NCI-H2029 (cell line): ENCODE data around the gene LDLRAD4.

ENCODE experiments used
- DNase-seq: peaks from one replicate; lab custom pipeline; 2025; lab: John Stamatoyannopoulos, UW

Gene LDLRAD4

DNA sequence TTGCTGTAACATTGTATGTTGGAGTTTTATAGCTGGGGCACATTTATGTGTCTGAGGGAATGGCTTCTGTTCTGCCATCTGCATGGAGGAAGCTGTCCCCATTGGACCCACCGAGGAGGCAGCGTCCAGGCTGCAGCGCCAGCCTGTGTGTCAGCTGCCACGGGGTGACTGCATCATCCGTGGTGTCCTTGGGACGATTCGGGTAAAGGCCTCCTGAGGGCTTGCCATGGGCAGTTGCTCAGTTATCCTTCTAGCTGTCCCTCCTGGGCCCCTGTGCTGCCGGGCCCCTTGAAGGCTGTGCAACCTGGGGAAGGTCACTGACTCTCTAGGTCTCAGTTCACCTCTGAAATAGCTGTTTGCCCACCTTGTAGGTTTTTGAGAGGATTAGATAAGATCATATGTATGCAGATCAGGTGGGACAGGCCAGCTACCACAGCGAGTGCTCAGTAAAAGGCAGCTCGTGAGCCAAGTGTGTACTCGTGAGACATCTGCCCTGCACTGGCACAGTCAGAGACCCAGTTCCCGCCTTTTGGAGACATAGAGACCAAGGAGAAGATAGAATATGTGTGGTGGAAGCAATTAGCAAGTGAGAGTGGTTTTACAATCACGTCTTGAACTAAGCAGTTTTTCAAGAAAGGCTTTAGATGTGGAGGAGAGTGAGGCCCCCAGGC, 10.6 kb downstream of the LDLRAD4 start:
- DNase-seq, result no peak

DNA sequence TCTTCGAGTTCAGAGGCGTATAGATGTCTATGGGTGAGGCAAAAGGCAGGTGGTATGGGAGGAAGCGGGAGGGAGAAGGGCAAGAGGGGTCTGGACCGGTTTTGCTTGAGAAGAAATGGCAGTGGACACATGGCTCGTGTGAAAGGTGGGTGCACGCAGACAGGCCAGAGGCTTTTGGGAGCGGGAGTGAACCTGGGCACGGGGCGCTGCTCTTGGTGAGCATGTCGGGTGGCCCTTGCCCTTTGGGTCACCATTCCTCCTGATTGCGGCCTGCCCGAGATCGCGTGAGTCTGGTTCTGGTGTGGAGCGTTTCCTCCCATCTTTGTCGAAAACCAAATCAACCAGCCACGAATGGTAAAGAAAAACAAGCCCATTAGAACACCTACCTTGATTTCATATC, 12.6 kb downstream of the LDLRAD4 start:
- DNase-seq, result no peak

DNA sequence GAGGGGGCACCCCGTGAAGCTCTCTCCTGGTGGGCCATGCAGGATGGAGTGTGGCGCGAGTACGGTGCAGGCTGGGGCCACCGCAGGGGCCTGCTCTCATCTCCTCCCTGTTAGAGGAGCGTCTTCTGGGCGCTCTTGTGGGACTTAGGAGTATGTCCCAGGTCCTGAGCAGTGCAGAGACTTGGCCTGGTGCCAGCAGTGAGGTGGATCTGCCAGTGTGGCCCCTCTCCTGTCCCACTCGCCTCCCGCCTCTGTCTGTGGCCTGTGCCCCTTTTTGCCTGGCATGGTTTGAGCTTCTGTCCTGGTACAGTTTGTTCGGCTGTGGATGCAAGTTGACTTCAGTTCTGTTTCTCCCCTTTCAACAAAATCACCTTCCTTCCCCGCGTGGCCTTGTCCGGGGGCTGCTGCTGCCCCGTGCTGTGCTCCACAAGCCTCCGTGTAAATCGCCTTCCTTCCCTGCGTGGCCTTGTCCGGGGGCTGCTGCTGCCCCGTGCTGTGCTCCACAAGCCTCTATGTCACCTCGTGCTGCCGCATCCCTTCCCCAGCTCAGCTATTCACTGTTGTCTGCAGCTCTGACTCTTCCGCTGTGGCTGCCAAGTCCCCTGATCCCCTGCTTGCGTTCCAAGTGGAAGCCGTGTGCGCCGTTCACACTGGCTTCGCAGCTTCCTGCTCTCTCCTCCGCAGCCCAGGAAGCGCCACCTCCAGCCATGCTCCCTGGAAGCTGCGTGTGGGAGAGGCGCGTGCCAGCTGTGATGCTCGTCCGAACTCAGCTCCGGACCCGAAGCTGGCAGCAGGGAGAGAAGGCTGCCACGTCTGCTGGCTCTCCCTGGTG, 13.7 kb downstream of the LDLRAD4 start:
- DNase-seq, result no peak

DNA sequence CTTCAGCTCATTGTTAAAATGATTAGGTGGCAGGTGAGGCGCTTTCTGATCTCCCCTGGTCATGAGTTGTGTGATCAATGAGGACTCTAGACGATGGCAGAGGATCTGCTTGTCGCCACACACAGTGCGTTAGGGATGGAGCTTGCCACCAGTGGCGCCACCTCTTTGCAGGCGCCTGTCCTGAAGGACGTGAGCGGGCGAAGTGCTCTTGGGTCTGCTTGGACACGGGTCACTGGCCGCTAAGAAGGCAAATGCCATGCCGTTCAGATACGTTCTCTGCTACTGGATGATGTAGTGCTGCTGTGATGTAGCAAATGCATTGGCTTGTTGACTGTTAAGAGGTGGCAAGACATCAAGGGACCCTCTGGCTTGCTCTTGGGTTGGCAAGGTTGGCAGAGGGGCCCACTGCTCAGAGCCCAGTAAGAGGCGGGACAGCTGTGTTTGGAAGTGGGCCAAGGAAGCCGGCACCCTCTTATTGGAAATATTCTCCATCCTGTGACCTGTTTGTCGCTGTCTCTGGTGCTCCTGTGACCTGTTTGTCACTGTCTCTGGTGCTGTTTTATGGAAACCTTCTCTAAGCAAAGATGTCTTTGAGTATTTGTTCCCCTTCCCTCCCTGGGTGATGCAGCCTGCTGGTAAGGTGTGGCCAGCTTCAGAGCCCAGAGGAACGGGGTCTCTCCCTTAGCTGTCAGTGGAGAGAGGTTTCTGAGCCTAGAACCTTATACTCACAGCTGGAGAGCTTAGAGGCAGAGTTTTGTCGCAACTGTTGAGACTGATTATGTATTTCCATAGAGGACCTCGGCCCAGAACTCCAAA, 14.6 kb downstream of the LDLRAD4 start:
- peak; percentile 7 for DNase-seq

DNA sequence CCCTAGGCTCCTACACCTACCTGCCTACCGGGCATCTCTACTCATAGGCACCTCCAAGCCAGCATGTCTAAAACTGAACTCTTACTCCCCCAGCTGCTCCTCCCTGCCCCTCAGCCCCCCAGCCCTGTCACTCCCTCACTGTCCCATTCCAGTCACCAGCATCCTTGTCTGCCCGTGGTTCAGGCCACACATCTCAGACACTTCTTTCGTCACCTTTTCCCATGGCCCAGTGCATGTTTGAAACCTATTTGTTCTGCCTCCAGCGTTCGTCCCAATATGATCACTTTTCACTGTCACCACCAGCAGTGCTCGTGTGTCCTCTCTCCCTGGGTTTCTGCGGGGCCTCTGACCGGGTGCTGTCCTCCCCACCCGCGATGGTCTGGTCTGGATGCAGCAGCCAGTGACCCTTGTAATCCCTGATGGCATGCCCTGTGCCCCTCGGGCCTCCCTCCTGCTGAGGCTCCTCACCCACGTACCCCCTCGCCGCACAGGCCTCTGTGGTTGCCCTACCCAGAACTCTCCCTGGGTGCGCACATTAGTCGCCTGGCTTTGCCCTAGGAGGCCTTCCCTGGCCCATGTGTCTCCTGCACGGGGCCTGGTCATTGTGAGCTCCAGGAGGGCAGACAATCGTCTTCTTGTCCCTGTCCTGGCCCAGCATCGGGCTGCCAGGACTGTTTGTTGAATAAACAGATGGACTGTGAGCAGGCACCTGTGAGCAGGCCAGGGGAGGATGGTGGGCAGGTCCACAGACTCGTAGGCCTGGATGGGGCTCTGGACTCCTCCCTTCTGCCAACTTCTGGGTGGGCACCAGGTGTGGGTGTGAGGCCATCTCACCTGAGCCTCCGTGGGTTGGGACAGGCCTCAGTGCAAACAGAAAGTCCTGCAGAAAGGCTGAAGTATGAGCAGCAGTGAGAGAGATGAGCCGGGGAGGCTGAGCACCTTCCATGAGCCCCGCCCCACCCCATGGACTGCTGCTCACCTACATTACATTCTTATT, 15.5 kb downstream of the LDLRAD4 start:
- no peak for DNase-seq

DNA sequence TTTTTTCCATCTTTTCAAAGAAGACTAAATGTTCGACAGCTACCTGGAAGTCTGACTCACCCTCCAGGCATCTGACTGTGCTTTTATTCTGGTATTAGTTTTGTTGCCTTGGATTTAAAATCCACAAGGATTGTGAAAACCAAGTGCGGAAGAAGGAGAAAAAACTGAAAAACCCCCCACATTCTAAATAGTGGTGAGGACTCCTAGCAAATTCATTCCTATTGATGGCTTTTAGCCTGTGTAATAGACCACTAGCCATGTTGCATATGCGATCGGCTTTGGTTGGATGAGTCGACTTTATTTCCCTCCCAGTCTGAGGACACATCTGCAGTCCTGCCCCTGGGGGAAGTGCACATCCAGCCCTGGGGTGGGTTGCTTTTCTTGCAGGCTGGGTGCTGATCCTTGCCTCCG, 16.9 kb downstream of the LDLRAD4 start:
- no peak for DNase-seq

DNA sequence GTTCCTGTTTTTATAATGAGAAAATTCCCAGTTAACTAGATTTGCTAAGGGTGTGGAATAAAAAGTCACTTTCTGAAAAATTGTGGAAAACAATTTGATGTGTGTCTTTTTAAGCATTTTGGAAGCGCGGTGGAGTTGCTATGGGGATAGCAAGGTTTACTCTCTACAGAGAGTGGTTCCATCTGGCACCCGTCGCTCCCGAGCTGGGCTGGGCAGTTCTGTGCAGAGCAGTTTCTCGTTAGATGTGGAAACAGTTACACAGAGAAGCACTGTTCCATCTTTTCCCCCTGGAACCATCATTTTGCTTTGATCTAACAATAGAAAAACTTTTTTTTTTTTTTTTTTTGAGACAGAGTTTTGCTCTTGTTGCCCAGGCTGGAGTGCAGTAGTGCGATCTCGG, 17.4 kb downstream of the LDLRAD4 start:
- no peak for DNase-seq

DNA sequence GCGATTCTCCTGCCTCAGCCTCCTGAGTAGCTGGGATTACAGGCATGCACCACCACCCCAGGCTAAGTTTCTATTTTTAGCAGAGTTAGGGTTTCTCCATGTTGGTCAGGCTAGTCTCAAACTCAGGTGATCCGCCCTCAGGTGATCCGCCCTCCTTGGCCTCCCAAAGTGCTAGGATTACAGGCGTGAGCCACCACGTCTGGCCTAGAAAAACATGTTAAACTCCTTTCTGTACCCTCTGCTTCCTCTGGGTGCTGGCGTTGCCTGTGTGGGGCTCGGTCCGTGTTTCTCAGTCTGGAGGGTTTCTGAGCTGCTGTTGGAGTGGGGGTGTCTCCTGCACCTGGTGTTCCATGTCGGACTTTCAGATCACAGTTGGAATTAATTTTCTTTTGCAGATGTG, 17.9 kb downstream of the LDLRAD4 start:
- DNase-seq, result no peak

DNA sequence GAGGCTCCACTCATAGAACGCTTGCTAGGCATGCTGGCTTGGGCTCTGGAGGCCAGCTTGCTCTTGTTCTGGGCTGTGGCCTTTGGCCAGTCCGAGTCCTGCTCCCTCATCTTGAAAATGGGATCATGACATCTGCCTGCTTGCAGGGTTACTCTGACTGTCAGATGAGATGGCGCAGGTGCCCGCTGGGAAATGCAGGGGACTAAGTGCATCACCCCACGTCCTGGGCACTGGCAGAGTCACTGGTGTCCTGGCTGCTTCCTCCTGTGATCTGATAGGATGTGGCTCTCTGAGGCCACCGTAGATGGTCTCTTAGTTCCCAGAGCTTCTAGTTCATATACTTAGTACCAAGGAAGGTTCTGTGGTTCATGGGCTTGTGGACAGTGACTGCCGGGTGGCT, 18.5 kb downstream of the LDLRAD4 start:
- DNase-seq, result no peak

DNA sequence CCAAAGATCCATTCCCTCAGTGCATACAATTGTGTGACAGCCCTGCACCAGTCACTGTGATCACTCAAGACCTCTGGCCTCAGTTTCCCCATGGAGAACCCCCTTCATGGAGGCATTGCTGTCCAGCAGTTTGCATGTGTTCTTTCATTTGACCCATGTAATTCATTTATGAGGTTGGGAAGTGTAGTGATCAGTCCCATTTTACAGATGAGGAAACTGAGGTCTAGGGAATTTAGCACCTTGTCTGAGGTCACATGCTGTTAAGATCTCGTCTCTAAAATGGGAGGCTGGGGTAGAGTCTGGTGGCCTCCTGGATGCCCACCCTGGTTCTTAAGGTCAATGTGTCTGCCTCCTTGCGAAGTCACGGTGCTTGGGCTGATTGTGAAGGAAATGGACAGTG, 19.1 kb downstream of the LDLRAD4 start:
- no peak for DNase-seq

DNA sequence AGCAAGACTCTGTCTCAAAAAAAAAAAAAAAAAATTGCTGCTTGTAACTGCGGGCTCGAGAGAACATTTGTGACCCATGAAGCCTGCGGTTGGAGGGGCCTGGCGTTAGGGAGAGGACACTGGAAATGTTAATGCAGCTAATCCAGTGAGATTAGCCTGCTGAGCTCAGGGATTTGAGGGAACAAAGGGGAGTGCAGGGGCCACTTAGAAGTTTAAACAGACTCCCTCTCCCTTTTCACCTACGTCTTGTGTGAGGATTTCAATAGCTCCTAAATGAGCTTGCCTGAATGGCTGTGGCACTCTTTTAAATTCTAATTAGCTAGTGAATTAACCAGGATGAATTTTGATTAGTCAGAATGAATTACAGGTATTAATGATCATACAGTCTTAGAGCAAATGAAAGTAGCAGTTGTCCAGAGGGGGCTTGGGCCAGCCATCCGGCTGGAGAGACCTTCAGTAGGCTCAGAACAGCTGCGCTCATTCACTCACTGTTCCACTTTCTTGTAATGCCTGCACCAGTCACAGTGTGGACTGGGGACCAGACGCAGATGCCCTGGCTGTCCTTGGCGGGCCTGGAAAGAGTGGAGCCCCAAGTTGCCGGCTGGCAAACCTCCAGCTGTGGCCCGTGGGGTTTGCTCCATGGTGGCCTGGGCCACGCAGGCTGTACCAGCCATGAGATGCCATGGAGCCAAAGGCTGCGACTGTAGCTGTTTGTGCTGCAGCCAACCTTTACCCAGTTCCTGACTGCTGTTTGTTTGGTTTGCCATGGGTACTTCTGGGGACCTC, 20.8 kb downstream of the LDLRAD4 start:
- no peak for DNase-seq

DNA sequence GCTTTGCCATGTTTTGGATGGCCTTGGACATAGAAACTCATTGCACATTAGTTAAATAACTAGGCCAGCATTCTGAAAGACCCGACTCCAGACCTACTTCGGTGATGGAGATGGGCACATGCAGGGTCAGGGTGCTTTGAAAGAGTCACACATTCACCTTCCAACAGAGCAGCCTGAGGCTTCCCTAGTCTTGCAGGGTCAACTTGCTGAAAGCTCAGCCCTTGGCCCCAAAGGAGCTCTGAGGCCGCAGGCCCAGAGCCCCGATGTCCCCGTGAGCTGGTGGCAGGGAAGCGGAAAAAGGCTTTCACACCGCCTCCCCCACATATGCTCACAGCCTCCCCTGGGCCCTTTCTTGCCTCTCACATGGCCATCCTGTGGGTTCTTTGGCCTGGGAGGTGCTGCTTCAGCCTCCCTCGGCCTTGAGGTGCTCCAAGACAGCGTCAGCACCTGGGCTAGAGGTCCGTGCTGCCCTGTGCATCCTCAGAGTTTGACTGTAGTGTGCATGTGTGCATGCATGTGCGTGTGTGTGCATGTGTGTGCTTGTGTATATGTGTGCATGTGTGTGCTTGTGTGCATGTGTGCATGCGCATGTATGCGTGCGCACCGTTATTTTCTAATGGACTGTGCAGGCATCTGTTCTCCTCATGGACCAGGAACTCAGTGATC, 21.6 kb downstream of the LDLRAD4 start:
- DNase-seq, result no peak

DNA sequence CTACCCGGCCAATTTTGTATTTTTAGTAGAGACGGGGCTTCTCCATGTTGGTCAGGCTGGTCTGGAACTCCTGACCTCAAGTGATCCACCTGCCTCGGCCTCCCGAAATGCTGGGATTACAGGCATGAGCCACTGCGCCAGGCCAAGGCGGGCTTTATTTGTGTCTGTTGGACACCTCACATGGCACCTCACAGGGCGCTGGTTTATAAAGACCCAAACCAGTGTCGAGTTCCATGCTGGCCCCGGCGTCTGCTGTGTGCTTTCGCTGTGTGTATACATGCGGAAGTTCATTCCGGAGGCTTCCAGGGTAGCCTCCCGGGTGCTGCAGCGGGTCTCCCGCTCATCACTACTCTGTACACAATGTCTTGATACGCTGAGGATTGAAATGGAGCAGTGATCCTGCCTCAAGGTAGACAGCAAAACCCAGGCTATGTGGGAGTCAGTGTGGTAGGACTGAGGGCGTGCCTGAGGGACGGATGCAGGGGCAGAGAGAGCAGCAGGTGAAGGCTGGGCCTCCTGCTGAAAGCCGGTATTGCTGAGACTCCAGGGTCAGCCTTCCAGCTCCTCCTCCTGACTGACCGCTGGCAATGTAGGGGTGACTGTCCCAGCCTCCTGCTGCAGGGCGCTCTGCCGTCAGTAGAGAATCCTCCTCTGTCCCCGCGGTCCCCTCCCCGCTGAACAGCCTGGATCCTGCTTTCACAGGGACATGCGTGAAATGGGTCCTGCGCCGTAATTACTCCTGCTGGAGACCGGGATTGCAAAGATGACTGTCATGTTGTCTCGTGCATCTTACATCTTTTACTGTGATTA, 22.7 kb downstream of the LDLRAD4 start:
- no peak for DNase-seq

DNA sequence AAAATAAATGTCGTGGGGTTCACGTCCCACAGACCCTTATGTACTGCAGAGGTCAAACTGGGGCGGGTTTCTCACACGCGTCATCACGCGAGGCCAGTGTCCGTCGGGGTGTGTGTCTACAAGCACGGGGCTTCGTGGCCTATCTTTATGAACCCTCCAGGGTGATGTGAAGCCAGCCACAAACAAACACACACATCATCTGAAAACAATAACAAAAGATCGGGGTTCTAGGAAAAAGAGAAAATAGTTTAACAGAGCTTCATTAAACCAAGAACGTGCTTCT, 23.3 kb downstream of the LDLRAD4 start:
- no peak for DNase-seq

DNA sequence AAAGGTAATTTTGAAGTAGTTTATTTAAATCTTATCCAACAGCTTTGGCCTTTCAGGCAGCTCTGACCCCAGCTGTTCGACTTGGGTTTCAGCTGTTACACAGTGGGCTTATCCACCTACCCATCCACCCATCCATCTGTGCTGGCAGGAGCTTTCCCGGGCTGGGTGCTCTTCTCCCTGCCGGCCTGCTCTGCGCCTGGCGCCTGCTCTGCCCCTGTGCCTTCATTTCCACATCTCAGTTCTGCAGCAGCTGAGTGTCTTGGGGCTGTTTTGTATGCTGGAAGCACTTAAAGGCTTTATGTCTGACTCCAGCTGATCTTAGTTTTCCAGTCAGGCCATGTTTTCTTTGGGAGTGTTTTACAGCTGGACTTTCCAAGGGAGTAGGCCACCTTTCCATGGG, 24.2 kb downstream of the LDLRAD4 start:
- DNase-seq, result no peak

DNA sequence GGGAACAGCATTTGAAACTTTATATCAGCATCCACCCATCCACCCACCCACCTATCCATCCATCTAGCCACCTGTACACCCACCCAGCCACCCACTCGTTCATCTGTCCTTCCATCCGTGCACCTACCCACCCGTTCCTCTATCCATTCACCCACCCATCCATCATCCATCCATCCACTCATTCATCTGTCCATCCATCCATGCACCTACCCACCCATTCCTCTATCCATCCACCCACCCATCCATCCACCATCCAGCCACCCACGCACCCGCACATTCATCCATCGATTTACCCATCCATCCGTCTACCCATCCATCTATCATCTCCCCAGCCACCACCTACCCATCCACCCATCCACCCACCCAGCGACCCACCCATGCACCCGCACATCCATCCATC, 24.8 kb downstream of the LDLRAD4 start:
- DNase-seq, result no peak

DNA sequence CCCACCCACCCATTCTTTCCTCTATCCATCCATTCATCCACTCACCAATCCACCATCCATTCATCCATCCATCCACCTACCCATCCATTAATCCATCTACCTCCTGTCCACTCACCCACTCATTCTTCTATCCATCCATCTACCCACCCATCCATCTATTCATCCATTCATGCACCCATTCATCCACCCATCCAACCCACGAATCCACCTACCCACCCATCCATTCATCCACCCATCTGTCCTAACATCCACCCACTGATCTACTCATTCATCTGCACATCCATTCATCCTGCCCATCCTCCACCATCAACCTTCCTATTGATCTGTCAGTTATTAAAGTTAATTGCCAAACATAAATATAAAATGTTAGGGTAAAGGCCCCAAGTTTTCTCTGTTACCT, 25.6 kb downstream of the LDLRAD4 start:
- DNase-seq, result no peak

DNA sequence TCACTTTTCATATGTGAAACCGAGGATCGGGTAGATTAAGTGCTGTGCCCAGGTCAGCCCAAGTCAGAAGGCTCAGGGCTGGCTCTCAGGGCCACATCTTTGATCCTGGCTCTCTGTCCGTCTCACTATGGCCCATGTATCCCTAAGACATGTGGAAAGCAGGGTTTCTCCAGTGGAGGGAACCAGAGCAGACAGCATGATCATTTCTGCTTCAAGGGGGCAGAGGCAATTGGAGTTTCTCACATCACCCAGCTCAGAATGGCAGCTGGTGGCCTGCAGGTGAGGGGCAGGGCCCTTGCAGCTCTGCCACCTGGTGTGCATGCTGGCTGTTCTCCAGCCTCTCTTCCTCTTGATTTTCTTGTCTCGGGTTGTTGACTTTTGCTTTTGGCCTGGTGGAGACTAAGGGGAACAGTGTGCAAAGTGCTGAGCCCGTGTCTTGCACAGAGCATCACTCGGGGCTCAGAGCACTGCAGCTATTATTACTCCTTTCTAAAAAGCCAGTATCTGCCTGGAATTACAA, 27.0 kb downstream of the LDLRAD4 start:
- peak; percentile 37 for DNase-seq

DNA sequence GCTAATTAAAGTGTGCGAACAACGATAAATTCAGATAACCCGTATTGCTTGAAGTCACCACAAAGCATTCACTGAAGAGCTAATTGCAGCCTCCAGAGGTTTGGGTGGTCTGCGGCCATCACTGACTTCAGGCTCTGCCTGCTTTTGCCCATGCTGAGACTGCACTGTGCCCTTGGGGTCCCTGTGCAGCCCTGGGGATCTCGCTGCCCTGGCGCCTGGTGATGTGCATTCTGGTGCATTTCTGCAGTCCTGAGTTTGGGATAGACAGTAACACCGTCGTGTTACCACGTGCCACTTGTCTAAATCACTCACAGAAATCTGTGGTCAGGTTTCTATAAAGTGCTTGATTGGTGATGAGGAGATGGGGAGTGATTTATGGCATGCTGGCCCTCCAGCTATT, 27.6 kb downstream of the LDLRAD4 start:
- no peak for DNase-seq
